Measurements from ENCODE around the gene DHRS12.

GRCh38 chr13:51823359-51823758 lies 19.4 kb upstream of the DHRS12 start:
- TF ChIP-seq CTCF (conservative IDR thresholded peaks at IDR 0.05 in 1 of 2, IDR thresholded peaks at IDR 0.05 in 1 of 2; ENCODE audit: extremely low read depth in 1 of 2, insufficient read depth in 1 of 2, low read depth in 1 of 2, low read length in 2 of 2) (no peak), EZH2 (IDR thresholded peaks at IDR 0.05; ENCODE audit: borderline replicate concordance, low read length) (no peak)

Data from mammary epithelial cell (primary cell).